ENCODE results near the gene FSTL4.

FSTL4 gene

GRCh38 chr5:133426264-133426663, 186.1 kb downstream of the FSTL4 start:
- no peak overlapping the region for H2AFZ ChIP-seq (ENCODE audit: low read depth)
- H3K4me3 ChIP-seq (IDR thresholded peaks at IDR 0.05; ENCODE audit: insufficient read depth, low read depth, low read length), result no peak overlapping the region
- H3K79me2 ChIP-seq (ENCODE audit: insufficient read depth, low read depth), result no peaks in the 10 kb centered on the region
- H3K27me3 ChIP-seq (ENCODE audit: insufficient read depth, low read depth), result no peaks in the 10 kb centered on the region
- no peak for TF ChIP-seq CTCF (conservative IDR thresholded peaks at IDR 0.05; ENCODE audit: low read depth, low read length)
- H3K4me2 ChIP-seq, result no peak overlapping the region
- H3K36me3 ChIP-seq (ENCODE audit: insufficient read depth), result no peaks in the 10 kb centered on the region
- no peak overlapping the region for H3K9ac ChIP-seq
- no peak overlapping the region for H3K27ac ChIP-seq
- no peaks in the 10 kb centered on the region for H3K4me1 ChIP-seq (ENCODE audit: low read depth, poor library complexity, severe bottlenecking)
- H4K20me1 ChIP-seq (ENCODE audit: insufficient read depth), result no peaks in the 10 kb centered on the region

GRCh38 chr5:133425764-133426163, 186.6 kb downstream of the FSTL4 start:
- Histone ChIP-seq H2AFZ (ENCODE audit: low read depth) (no peak overlapping the region), H3K79me2 (ENCODE audit: insufficient read depth, low read depth) (no peaks in the 10 kb centered on the region), H4K20me1 (ENCODE audit: insufficient read depth) (no peaks in the 10 kb centered on the region), H3K4me3 (IDR thresholded peaks at IDR 0.05; ENCODE audit: insufficient read depth, low read depth, low read length) (no peak overlapping the region), H3K27ac (no peak overlapping the region), H3K4me2 (no peak overlapping the region), H3K9ac (no peak overlapping the region), H3K4me1 (ENCODE audit: low read depth, poor library complexity, severe bottlenecking) (no peaks in the 10 kb centered on the region), H3K27me3 (ENCODE audit: insufficient read depth, low read depth) (no peaks in the 10 kb centered on the region), H3K36me3 (ENCODE audit: insufficient read depth) (no peaks in the 10 kb centered on the region)
- TF ChIP-seq CTCF (conservative IDR thresholded peaks at IDR 0.05; ENCODE audit: low read depth, low read length), result no peak

GRCh38 chr5:133425222-133425621, 187.1 kb downstream of the FSTL4 start:
- Histone ChIP-seq H3K4me3 (IDR thresholded peaks at IDR 0.05; ENCODE audit: insufficient read depth, low read depth, low read length) (no peak overlapping the region), H3K79me2 (ENCODE audit: insufficient read depth, low read depth) (no peaks in the 10 kb centered on the region), H3K4me2 (no peak overlapping the region), H4K20me1 (ENCODE audit: insufficient read depth) (no peaks in the 10 kb centered on the region), H2AFZ (ENCODE audit: low read depth) (no peak overlapping the region), H3K9ac (no peak overlapping the region), H3K36me3 (ENCODE audit: insufficient read depth) (no peaks in the 10 kb centered on the region), H3K27ac (no peak overlapping the region), H3K27me3 (ENCODE audit: insufficient read depth, low read depth) (no peaks in the 10 kb centered on the region), H3K4me1 (ENCODE audit: low read depth, poor library complexity, severe bottlenecking) (no peaks in the 10 kb centered on the region)
- TF ChIP-seq CTCF (conservative IDR thresholded peaks at IDR 0.05; ENCODE audit: low read depth, low read length), result no peak

- peak; percentile 86 for TF ChIP-seq CTCF (conservative IDR thresholded peaks at IDR 0.05; ENCODE audit: low read depth, low read length)
- H3K4me3 ChIP-seq (IDR thresholded peaks at IDR 0.05; ENCODE audit: insufficient read depth, low read depth, low read length), result no peak overlapping the region
- H3K27ac ChIP-seq, result no peak overlapping the region
- no peaks in the 10 kb centered on the region for H4K20me1 ChIP-seq (ENCODE audit: insufficient read depth)
- no peak overlapping the region; the same call in 1 of the 2 replicates for H3K4me2 ChIP-seq
- H3K79me2 ChIP-seq (ENCODE audit: insufficient read depth, low read depth), result no peaks in the 10 kb centered on the region
- H3K4me1 ChIP-seq (ENCODE audit: low read depth, poor library complexity, severe bottlenecking), result no peaks in the 10 kb centered on the region
- no peak overlapping the region for H3K9ac ChIP-seq
- no peaks in the 10 kb centered on the region for H3K36me3 ChIP-seq (ENCODE audit: insufficient read depth)
- peak overlapping the region; percentile 36; the same call in 1 of the 2 replicates for H2AFZ ChIP-seq (ENCODE audit: low read depth)
- no peaks in the 10 kb centered on the region for H3K27me3 ChIP-seq (ENCODE audit: insufficient read depth, low read depth)
Observed at GRCh38 chr5:133423618-133424282, 188.6 kb downstream of the FSTL4 start.

Data from KMS-11 (cell line).